Choroid plexus epithelial cell (primary cell): ENCODE results near the gene KRT81.

Source experiments
- DNase-seq: peaks from one replicate; pipeline ENCODE4 v3.0.0-alpha.2; 2010; ENCODE audit warnings: low read depth
- H3K4me3 ChIP-seq: 2 replicates; pipeline ENCODE4 v1.5.1; 2011; ENCODE audit warnings: low read depth, mild to moderate bottlenecking, control low read depth, low read length, moderate library complexity
- TF ChIP-seq, protein P1 (sequence below): conservative IDR thresholded peaks from 2 replicates; pipeline ENCODE4 v1.5.1; 2011; ENCODE audit warnings: low read depth, mild to moderate bottlenecking, control low read depth, inconsistent platforms, low read length, moderate library complexity

KRT81 gene

DNA sequence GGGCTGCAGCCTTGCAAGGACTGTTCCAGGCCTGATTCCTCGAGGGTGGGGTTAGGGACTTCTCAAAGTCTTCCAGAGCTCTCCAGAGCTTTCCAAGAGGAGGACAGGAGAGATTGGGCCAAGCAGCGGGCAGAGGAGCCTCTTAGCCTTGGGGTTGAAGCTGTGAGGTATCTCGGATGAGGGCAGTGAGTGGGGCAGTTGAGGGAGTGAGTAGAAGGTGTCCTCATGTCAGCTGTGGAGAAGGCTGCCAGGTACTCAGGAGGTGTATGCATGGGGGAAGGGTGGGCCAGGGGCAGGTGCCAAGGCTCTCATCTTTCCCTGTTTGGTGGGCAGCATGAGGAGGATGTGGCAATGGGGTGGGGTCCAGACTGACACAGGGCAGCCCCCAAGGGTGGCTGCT lies 22.1 kb upstream of the KRT81 start:
- H3K4me3 ChIP-seq: no peak overlapping the region
- no peak for DNase-seq
- TF ChIP-seq, protein P1, sequence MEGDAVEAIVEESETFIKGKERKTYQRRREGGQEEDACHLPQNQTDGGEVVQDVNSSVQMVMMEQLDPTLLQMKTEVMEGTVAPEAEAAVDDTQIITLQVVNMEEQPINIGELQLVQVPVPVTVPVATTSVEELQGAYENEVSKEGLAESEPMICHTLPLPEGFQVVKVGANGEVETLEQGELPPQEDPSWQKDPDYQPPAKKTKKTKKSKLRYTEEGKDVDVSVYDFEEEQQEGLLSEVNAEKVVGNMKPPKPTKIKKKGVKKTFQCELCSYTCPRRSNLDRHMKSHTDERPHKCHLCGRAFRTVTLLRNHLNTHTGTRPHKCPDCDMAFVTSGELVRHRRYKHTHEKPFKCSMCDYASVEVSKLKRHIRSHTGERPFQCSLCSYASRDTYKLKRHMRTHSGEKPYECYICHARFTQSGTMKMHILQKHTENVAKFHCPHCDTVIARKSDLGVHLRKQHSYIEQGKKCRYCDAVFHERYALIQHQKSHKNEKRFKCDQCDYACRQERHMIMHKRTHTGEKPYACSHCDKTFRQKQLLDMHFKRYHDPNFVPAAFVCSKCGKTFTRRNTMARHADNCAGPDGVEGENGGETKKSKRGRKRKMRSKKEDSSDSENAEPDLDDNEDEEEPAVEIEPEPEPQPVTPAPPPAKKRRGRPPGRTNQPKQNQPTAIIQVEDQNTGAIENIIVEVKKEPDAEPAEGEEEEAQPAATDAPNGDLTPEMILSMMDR: no peak

GRCh38 chr12:52312086-52312485 lies 20.8 kb upstream of the KRT81 start:
- no peak for DNase-seq
- TF ChIP-seq, protein P1: no peak
- no peak overlapping the region for H3K4me3 ChIP-seq

DNA sequence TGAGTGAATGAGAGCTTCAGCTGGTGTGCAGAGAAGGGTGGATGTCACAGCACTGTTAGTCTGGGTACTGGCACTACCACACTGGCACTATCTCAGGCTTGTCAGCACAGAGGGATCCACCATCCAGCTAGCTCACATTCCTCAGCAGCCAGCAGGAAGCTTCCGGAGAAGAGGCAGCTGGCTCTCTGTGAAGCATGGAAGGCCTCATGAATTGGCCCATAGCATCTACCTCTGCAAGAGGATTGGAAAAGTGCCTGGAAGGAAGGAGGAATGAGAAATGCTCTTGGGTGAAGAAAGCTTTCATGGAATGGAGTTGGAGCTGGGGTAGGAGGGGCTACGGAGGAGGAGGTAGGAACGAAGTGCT lies 19.9 kb upstream of the KRT81 start:
- DNase-seq: no peak
- TF ChIP-seq, protein P1: no peak
- no peak overlapping the region for H3K4me3 ChIP-seq

GRCh38 chr12:52310622-52311284 lies 19.4 kb upstream of the KRT81 start:
- DNase-seq: peak; percentile 27
- TF ChIP-seq, protein P1: no peak
- no peak overlapping the region for H3K4me3 ChIP-seq

- TF ChIP-seq, protein P1: no peak
- DNase-seq: no peak
- H3K4me3 ChIP-seq: peak overlapping the region; percentile 51
Measured at GRCh38 chr12:52308806-52309425, 17.6 kb upstream of the KRT81 start.

- TF ChIP-seq, protein P1: no peak
- DNase-seq: peak; percentile 20
- peak overlapping the region; percentile 51 for H3K4me3 ChIP-seq
Measured at GRCh38 chr12:52307836-52308805, 16.8 kb upstream of the KRT81 start.
